ENCODE results near the gene HSF4.

HSF4 gene

GRCh38 chr16:67209565-67209964, 45.0 kb downstream of the HSF4 start:
- TF ChIP-seq POLR2A (IDR thresholded peaks at IDR 0.05; ENCODE audit: extremely low read depth, insufficient read length) (no peak), MYC (IDR thresholded peaks at IDR 0.05; ENCODE audit: low read depth, low read length) (no peak), MAX (IDR thresholded peaks at IDR 0.05; ENCODE audit: low read depth, low read length) (no peak), CTCF (IDR thresholded peaks at IDR 0.05; ENCODE audit: low read depth, low read length) (no peak)
- no peak for DNase-seq (ENCODE audit: low read depth)
- H3K4me3 ChIP-seq (ENCODE audit: low read depth, low read length): no peak overlapping the region

GRCh38 chr16:67210069-67210937, 45.8 kb downstream of the HSF4 start:
- no peak overlapping the region for H3K4me3 ChIP-seq (ENCODE audit: low read depth, low read length)
- no peak for DNase-seq (ENCODE audit: low read depth)
- TF ChIP-seq POLR2A (IDR thresholded peaks at IDR 0.05; ENCODE audit: extremely low read depth, insufficient read length): no peak
- no peak for TF ChIP-seq MYC (IDR thresholded peaks at IDR 0.05; ENCODE audit: low read depth, low read length)
- no peak for TF ChIP-seq CTCF (IDR thresholded peaks at IDR 0.05; ENCODE audit: low read depth, low read length)
- TF ChIP-seq MAX (IDR thresholded peaks at IDR 0.05; ENCODE audit: low read depth, low read length): no peak

GRCh38 chr16:67211674-67212073, 47.1 kb downstream of the HSF4 start:
- no peak overlapping the region for H3K4me3 ChIP-seq (ENCODE audit: low read depth, low read length)
- no peak for DNase-seq (ENCODE audit: low read depth)
- TF ChIP-seq MYC (IDR thresholded peaks at IDR 0.05; ENCODE audit: low read depth, low read length) (no peak), CTCF (IDR thresholded peaks at IDR 0.05; ENCODE audit: low read depth, low read length) (no peak), MAX (IDR thresholded peaks at IDR 0.05; ENCODE audit: low read depth, low read length) (no peak), POLR2A (IDR thresholded peaks at IDR 0.05; ENCODE audit: extremely low read depth, insufficient read length) (no peak)

- no peak overlapping the region for H3K4me3 ChIP-seq (ENCODE audit: low read depth, low read length)
- TF ChIP-seq MAX (IDR thresholded peaks at IDR 0.05; ENCODE audit: low read depth, low read length): no peak
- TF ChIP-seq CTCF (IDR thresholded peaks at IDR 0.05; ENCODE audit: low read depth, low read length): no peak
- TF ChIP-seq POLR2A (IDR thresholded peaks at IDR 0.05; ENCODE audit: extremely low read depth, insufficient read length): no peak
- no peak for TF ChIP-seq MYC (IDR thresholded peaks at IDR 0.05; ENCODE audit: low read depth, low read length)
- DNase-seq (ENCODE audit: low read depth): no peak
Measured at GRCh38 chr16:67212766-67213165, 48.2 kb downstream of the HSF4 start.

- TF ChIP-seq MAX (IDR thresholded peaks at IDR 0.05; ENCODE audit: low read depth, low read length): no peak
- TF ChIP-seq POLR2A (IDR thresholded peaks at IDR 0.05; ENCODE audit: extremely low read depth, insufficient read length): no peak
- TF ChIP-seq CTCF (IDR thresholded peaks at IDR 0.05; ENCODE audit: low read depth, low read length): no peak
- TF ChIP-seq MYC (IDR thresholded peaks at IDR 0.05; ENCODE audit: low read depth, low read length): no peak
- no peak for DNase-seq (ENCODE audit: low read depth)
- H3K4me3 ChIP-seq (ENCODE audit: low read depth, low read length): no peak overlapping the region
Measured at GRCh38 chr16:67213197-67214019, 48.9 kb downstream of the HSF4 start.
